Lower lobe of right lung (tissue), 2 donors: ENCODE data around the gene JAM2. TPM values are rescaled to one million over a fixed set of nuclear protein-coding genes. Genes with fewer than 3 reads are reported as not detected.

Experiments
- ATAC-seq, 2 donors: fragments of 200-7000 bp; cut with Tn5 transposase; one replicate each; pipeline ENCODE4 v1.9.1; 2020 to 2022; ENCODE audit warnings: mild to moderate bottlenecking in 2 of 2, moderate library complexity in 2 of 2
- DNase-seq: peaks from one replicate; pipeline ENCODE4 v3.0.0-alpha.2; 2020
- H3K27ac ChIP-seq: fragments of 200-600 bp; one replicate; pipeline ENCODE4 v1.8.0; 2022
- H3K27me3 ChIP-seq: fragments of 200-600 bp; one replicate; pipeline ENCODE4 v1.8.0; 2022; ENCODE audit warnings: low read depth
- H3K36me3 ChIP-seq: fragments of 200-600 bp; one replicate; pipeline ENCODE4 v1.8.0; 2022; ENCODE audit warnings: mild to moderate bottlenecking
- H3K4me1 ChIP-seq: fragments of 200-600 bp; one replicate; pipeline ENCODE4 v1.8.0; 2022
- H3K4me3 ChIP-seq: fragments of 200-600 bp; one replicate; pipeline ENCODE4 v1.8.0; 2022; ENCODE audit warnings: mild to moderate bottlenecking
- H3K9me3 ChIP-seq: fragments of 200-600 bp; one replicate; pipeline ENCODE4 v1.8.0; 2022
- CTCF ChIP-seq: fragments of 200-600 bp; IDR thresholded peaks from one replicate; pipeline ENCODE4 v1.8.0; 2022; ENCODE audit warnings: antibody characterized with exemption, mild to moderate bottlenecking
- intact Hi-C: fragments of 100-400 bp; cut with DNase I; formaldehyde crosslinking; loops from one replicate; pipeline ENCODE4 v1.11.0; 2022
- long read RNA-seq: library from polyadenylated mRNA; unstranded; transcript quantifications from one replicate; pipeline ENCODE4 v2.0.0, GENCODE V29; 2021
- total RNA-seq: library from RNA; stranded (reverse); fragmentation: NEBNext Ultra II Directional; extraction: Animal tissue kit (Norgen Biotek cat#: 25700); gene quantifications from one replicate; pipeline ENCODE4 v1.2.1, GENCODE V29; 2021
- donor health status: DM: no; HTN: yes; CAD: no; lungs with severe emphysema.

JAM2 gene
- 36.2 TPM for total RNA-seq
- long read RNA-seq, full-length matches to known transcripts, result 3 of 10 reads
- long read RNA-seq, partial matches to known transcripts, result 0 of 10 reads
- long read RNA-seq, other reads (novel, unspliced or antisense), result 7 of 10 reads

GRCh38 chr21:25638660-25639550, at the start of gene JAM2:
JAM2 (plus strand) TSS chr21:25639258; CDS start chr21:25639822, 564 bp downstream.
- peak; percentile 57 to 79 for ATAC-seq
- no peak for TF ChIP-seq CTCF
- Histone ChIP-seq H3K27me3 (peaks cover 10% of the 10 kb centered on the region), H3K4me1 (peaks cover 24% of the 10 kb centered on the region), H3K27ac (peak within 1 kb of the TSS; percentile 78), H3K36me3 (no peaks in the 10 kb centered on the region), H3K9me3 (no peaks in the 10 kb centered on the region), H3K4me3 (peak within 1 kb of the TSS; percentile 67)
- intact Hi-C loops, result no loop called here
- DNase-seq, result peak; percentile 48

GRCh38 chr21:25589887-25590286, 49.2 kb upstream of the JAM2 start:
- Histone ChIP-seq H3K9me3 (no peaks in the 10 kb centered on the region), H3K27me3 (no peaks in the 10 kb centered on the region), H3K27ac (no peak overlapping the region), H3K36me3 (peaks cover 94% of the 10 kb centered on the region), H3K4me1 (no peaks in the 10 kb centered on the region), H3K4me3 (no peak overlapping the region)
- intact Hi-C loops, result no loop called here
- ATAC-seq (no peak), DNase-seq (no peak)
- TF ChIP-seq CTCF, result no peak

GRCh38 chr21:25607151-25608043, 31.7 kb upstream of the JAM2 start, which contains the start of gene MRPL39:
MRPL39 (minus strand) TSS chr21:25607481; CDS start chr21:25607475, 6 bp downstream.
- intact Hi-C loops, result no loop called here
- ATAC-seq, result peak; percentile 98 to 99
- no peaks in the 10 kb centered on the region for H3K27me3 ChIP-seq

DNA sequence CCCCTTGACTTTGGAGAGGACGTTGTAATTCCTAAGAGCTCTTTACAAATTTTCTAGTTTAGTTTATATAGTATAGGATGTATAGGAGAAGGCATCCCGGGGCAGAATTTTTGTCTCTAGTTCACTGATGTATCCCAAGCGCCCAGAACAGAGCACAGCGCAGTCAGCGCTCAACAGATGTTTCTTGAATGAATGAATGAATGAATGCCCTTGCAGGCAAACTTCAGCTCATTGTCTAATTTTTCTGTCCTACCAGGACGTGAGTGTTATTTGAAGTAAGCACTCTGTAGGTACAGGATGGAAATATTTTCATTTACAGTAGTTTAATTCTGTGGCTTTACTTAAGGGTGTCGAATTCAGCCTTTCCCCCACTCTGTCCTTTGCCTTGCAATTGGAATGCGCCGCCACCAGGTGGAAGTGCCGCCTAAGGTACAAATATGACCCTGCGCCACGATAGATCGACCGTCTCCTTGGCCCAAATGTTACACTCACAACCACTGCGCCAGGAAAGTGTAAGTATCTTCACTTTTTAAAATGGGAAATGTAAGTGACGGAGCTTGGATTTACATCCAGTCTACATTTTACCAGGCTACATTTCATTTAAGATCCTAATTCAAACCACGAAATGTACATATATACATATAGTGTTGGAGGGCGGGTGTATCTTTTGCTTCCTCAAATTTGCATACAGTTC, 30.9 kb upstream of the JAM2 start:
- Histone ChIP-seq H3K36me3 (peaks cover 29% of the 10 kb centered on the region), H3K27ac (peak overlapping the region; percentile 86), H3K9me3 (no peaks in the 10 kb centered on the region), H3K27me3 (no peaks in the 10 kb centered on the region), H3K4me1 (peaks cover 33% of the 10 kb centered on the region), H3K4me3 (peak overlapping the region; percentile 85)
- ATAC-seq, result peak; percentile 95 to 97
- intact Hi-C loops, result no loop called here
- peak; percentile 92 for TF ChIP-seq CTCF
- peak; percentile 83 for DNase-seq

More at GRCh38 chr21:25607151-25608043, 31.7 kb upstream of the JAM2 start, which contains the start of gene MRPL39:
- peak; percentile 91 for DNase-seq
- H3K36me3 ChIP-seq, result peaks cover 37% of the 10 kb centered on the region
- peak within 1 kb of the TSS; percentile 86 for H3K27ac ChIP-seq
- peak; percentile 61 for TF ChIP-seq CTCF
- H3K4me3 ChIP-seq, result peak within 1 kb of the TSS; percentile 85
- peaks cover 33% of the 10 kb centered on the region for H3K4me1 ChIP-seq
- no peaks in the 10 kb centered on the region for H3K9me3 ChIP-seq
